Measurements from ENCODE around the gene STOML2. TPM values are rescaled to one million over a fixed set of nuclear protein-coding genes. Genes with fewer than 3 reads are reported as not detected.

STOML2 gene
- 175 to 265 TPM (median 255 TPM) in 5 replicates for total RNA-seq (2022; extraction: Qiagen RNA extraction; ENCODE audit: low read depth)

GRCh38 chr9:35102769-35103659, at the start of gene STOML2:
Gene STOML2, minus strand, starts transcription at chr9:35103131. Its CDS starts 37 bp downstream, at chr9:35103094.

GRCh38 chr9:35115680-35116538, 13.0 kb upstream of the STOML2 start, which contains the start of gene ATOSB:
Gene ATOSB, minus strand, starts transcription at chr9:35115862. Its CDS starts 7,588 bp downstream, at chr9:35108274.

GRCh38 chr9:35096035-35096849, 6.7 kb downstream of the STOML2 start, which contains the start of gene PIGO:
Gene PIGO, minus strand, starts transcription at chr9:35096591. Its CDS starts 1,026 bp downstream, at chr9:35095565.

GRCh38 chr9:35079426-35080341, 23.2 kb downstream of the STOML2 start, which contains the start of gene FANCG:
Gene FANCG, minus strand, starts transcription at chr9:35079942. Its CDS starts 418 bp downstream, at chr9:35079524.

GRCh38 chr9:35072461-35073278, 30.3 kb downstream of the STOML2 start, which contains the start of gene VCP:
Gene VCP, minus strand, starts transcription at chr9:35072625. Its CDS starts 272 bp downstream, at chr9:35072353.

Other genes starting within 250 kb of the STOML2 start
- 0.05 to 0.29 TPM (median 0.12 TPM) in 4 of 5 replicates, not detected in the other for gene PHF24, start 144.8 kb downstream of the STOML2 start, total RNA-seq (2022; extraction: Qiagen RNA extraction; ENCODE audit: low read depth)
- gene DNAJB5, start 113.4 kb downstream of the STOML2 start, total RNA-seq (2022; extraction: Qiagen RNA extraction; ENCODE audit: low read depth): 6.2 to 8.6 TPM (median 7.6 TPM) in 5 replicates
- gene VCP, start 30.5 kb downstream of the STOML2 start, total RNA-seq (2022; extraction: Qiagen RNA extraction; ENCODE audit: low read depth): 211 to 305 TPM (median 286 TPM) in 5 replicates
- gene FANCG, start 23.2 kb downstream of the STOML2 start, total RNA-seq (2022; extraction: Qiagen RNA extraction; ENCODE audit: low read depth): 33.1 to 55.9 TPM (median 55.2 TPM) in 5 replicates
- gene PIGO, start 6.5 kb downstream of the STOML2 start, total RNA-seq (2022; extraction: Qiagen RNA extraction; ENCODE audit: low read depth): 31.6 to 55.7 TPM (median 52.3 TPM) in 5 replicates
- gene ATOSB, start 12.7 kb upstream of the STOML2 start, total RNA-seq (2022; extraction: Qiagen RNA extraction; ENCODE audit: low read depth): 7.2 to 11.9 TPM (median 10.5 TPM) in 5 replicates
- gene UNC13B, start 58.9 kb upstream of the STOML2 start, total RNA-seq (2022; extraction: Qiagen RNA extraction; ENCODE audit: low read depth): 8.5 to 10.9 TPM (median 10.2 TPM) in 5 replicates

Data from A549 treated with ZK216348 at 1 μM for 4 hours (cell line).